BLaER1 treated with 17β-estradiol and CSF1 and Interleukin-3, amounts not matched to agents 10 nM and 100 nM (cell line): ENCODE data around the gene GBA2.

Source experiments
- H3K27ac ChIP-seq, 11 experiments: shearing (Covaris generic); formaldehyde crosslinking; 2 replicates each; pipeline ENCODE4 v1.8.1; 2022
- H3K27me3 ChIP-seq, 11 experiments: shearing (Covaris generic); formaldehyde crosslinking; 2 replicates each; pipeline ENCODE4 v1.8.1; 2022
- H3K36me3 ChIP-seq, 11 experiments: shearing (Covaris generic); formaldehyde crosslinking; 2 replicates each; pipeline ENCODE4 v1.8.1; 2022
- H3K4me1 ChIP-seq, 10 experiments: shearing (Covaris generic); formaldehyde crosslinking; 2 replicates each; pipeline ENCODE4 v1.8.1; 2022
- H3K4me2 ChIP-seq, 11 experiments: shearing (Covaris generic); formaldehyde crosslinking; 2 replicates each; pipeline ENCODE4 v1.8.1; 2022
- H3K4me3 ChIP-seq, 10 experiments: shearing (Covaris generic); formaldehyde crosslinking; 2 replicates each; pipeline ENCODE4 v1.8.1; 2022
- H3K9ac ChIP-seq, 11 experiments: shearing (Covaris generic); formaldehyde crosslinking; 2 replicates each; pipeline ENCODE4 v1.8.1; 2022
- H3K9me3 ChIP-seq, 11 experiments: shearing (Covaris generic); formaldehyde crosslinking; replicated peaks in 1 of 11; 2 replicates each; pipeline ENCODE4 v1.8.1; 2022
- H4K20me1 ChIP-seq, 11 experiments: shearing (Covaris generic); formaldehyde crosslinking; 2 replicates each; pipeline ENCODE4 v1.8.1; 2022
- Cebpa-rat ChIP-seq, 11 experiments: shearing (Covaris generic); IDR thresholded peaks; 2 replicates each; pipeline ENCODE4 v1.8.1; 2022

The GBA2 gene

DNA sequence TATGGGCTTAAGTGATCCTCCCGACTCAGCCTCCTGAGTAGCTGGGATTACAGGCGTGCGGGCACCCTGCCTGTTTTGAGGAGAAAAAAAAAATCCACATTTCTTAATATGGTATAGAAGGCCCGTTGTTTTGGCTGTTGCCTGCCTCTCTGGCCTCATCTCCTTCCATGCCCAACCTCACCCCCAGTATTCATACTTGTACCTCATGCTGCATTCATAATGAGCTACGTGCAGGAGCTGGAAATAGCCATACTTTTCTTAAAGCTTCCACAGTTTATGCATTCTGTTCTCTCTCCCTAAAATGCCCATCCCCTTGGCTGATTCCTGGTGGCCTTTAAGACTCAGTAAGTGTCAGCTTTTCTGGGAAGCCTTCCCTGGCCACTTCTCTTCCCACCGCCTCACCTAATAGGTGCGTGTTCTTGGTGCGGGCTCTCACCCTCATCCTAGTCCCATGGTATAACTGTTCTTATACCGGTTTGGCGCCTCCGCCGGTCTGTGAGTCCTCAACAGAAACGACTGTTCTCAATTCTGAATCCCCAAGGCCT lies 57.2 kb downstream of the GBA2 start:
- Histone ChIP-seq H3K27me3 (no peaks in the 10 kb centered on the region), H3K9me3 (no peaks in the 10 kb centered on the region)
- TF ChIP-seq Cebpa-rat (IDR thresholded peaks at IDR 0.05) = no peak

DNA sequence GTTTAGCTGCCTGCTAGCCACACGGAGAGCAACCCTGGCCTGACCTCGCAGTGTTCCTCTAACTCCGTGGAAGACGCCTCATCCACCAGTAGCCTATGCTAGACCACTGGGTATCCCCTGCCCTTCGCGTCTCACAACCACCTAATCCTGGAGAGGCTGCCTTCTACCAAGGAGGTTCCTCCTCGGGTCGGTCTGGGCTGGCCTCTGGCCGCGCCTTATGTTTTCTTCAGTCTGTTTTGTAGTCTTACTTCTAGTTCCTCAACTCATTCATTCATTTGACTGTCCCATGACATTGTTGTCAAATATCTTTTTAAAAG lies 57.7 kb downstream of the GBA2 start:
- Histone ChIP-seq H3K4me3 (peak overlapping the region; percentile 61 to 81 (median 68); a peak in 19 of 20 replicates), H3K27me3 (no peaks in the 10 kb centered on the region), H3K9me3 (no peaks in the 10 kb centered on the region), H3K36me3 (peaks cover 7 to 15% (median 9%) of the 10 kb centered on the region in 11 experiments), H3K4me1 (peaks cover 39 to 51% (median 48%) of the 10 kb centered on the region in 10 experiments), H3K9ac (peak overlapping the region; percentile 78 to 86 (median 83); a peak in 21 of 22 replicates), H3K4me2 (peak overlapping the region; percentile 78 to 99 (median 96)), H3K27ac (peak overlapping the region; percentile 64 to 87 (median 80); a peak in 20 of 22 replicates), H4K20me1 (peaks cover 0 to 7% (median 2%) of the 10 kb centered on the region in 11 experiments; a peak in 7 of 22 replicates)
- TF ChIP-seq Cebpa-rat (IDR thresholded peaks at IDR 0.05) = no peak

More for the DNA sequence above, 57.2 kb downstream of the GBA2 start:
- peaks cover 0 to 13% (median 6%) of the 10 kb centered on the region in 11 experiments; a peak in 11 of 22 replicates for H4K20me1 ChIP-seq
- peak overlapping the region in 4 of 11 experiments; percentile 78 to 87 (median 84); a peak in 5 of 22 replicates for H3K27ac ChIP-seq
- no peak overlapping the region for H3K4me3 ChIP-seq
- peak overlapping the region in 9 of 11 experiments; percentile 78 to 99 (median 97); a peak in 14 of 22 replicates for H3K4me2 ChIP-seq
- peaks cover 39 to 47% (median 44%) of the 10 kb centered on the region in 10 experiments for H3K4me1 ChIP-seq
- peaks cover 11 to 21% (median 14%) of the 10 kb centered on the region in 11 experiments for H3K36me3 ChIP-seq
- H3K9ac ChIP-seq = peak overlapping the region in 2 of 11 experiments; percentile 83 to 85; a peak in 2 of 22 replicates

DNA sequence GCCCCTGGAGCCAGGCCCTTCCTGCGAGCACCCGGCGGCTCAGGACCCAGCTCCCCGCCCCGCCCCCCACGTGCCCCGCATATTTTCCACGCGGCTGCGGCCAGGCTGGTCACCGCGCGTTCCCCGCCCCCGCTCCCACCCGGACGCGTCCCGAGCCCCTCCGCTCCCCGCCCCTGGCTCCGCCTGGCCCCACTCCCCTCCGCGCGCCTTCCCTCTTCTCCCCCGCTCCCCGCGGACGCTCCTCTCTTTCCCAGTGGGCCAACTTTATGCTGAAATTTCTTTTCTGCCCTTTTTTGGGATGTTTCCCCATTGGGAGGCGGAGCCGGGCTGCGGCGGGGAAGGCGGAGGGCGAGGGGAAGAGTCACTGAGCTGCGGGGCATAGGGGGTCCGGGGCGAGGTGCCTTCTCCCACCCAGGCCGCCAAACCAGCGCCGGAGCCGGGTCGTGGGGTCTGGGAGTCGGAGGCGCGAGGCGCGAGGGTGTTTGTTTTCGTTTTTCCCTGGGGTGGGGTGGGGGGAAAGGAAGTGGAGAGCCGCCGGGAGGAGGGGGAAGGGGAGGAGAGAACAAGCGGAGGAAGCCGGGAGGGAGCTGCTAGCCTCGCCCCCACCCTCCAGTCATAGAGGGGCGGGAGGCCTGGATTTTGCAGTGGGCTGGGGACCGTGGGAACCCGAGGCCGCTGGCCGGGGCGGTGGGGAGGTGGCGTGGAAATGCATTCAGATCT lies 58.3 kb downstream of the GBA2 start:
- no peak for TF ChIP-seq Cebpa-rat (IDR thresholded peaks at IDR 0.05)
- peaks cover 0 to 2% (median 0%) of the 10 kb centered on the region in 11 experiments; a peak in 3 of 22 replicates for H4K20me1 ChIP-seq
- peaks cover 39 to 51% (median 48%) of the 10 kb centered on the region in 10 experiments for H3K4me1 ChIP-seq
- peak overlapping the region; percentile 64 to 87 (median 80) for H3K27ac ChIP-seq
- H3K4me3 ChIP-seq = peak overlapping the region; percentile 61 to 81 (median 68)
- peak overlapping the region; percentile 78 to 99 (median 96) for H3K4me2 ChIP-seq
- H3K27me3 ChIP-seq = no peaks in the 10 kb centered on the region
- H3K9ac ChIP-seq = peak overlapping the region; percentile 78 to 86 (median 83)
- H3K9me3 ChIP-seq = no peaks in the 10 kb centered on the region
- peaks cover 2 to 15% (median 4%) of the 10 kb centered on the region in 11 experiments for H3K36me3 ChIP-seq

DNA sequence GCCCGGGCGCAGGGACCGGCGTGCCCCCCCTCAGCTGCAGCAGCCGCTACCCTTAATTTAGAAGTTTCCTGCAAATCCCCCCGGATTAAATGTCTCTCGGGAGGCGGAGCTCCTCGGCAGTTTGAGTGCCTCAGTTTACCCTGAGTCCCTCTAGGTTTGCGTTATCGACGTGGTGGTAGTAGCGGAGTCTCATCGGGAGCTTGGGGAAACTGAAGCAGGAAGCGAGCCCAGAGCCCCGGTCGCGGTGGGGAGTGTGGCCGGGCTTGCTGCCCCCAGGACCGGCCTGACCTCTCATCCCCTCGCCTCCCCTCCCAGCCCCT lies 58.8 kb downstream of the GBA2 start:
- Histone ChIP-seq H3K27ac (peak overlapping the region; percentile 27 to 87 (median 80); a peak in 21 of 22 replicates), H3K27me3 (no peaks in the 10 kb centered on the region), H4K20me1 (no peaks in the 10 kb centered on the region), H3K4me1 (peaks cover 39 to 51% (median 48%) of the 10 kb centered on the region in 10 experiments), H3K9me3 (no peaks in the 10 kb centered on the region), H3K4me2 (peak overlapping the region; percentile 78 to 99 (median 96)), H3K9ac (peak overlapping the region; percentile 78 to 86 (median 83)), H3K36me3 (peaks cover under 1 to 15% (median 5%) of the 10 kb centered on the region in 11 experiments; a peak in 16 of 22 replicates), H3K4me3 (peak overlapping the region; percentile 61 to 81 (median 68))
- no peak for TF ChIP-seq Cebpa-rat (IDR thresholded peaks at IDR 0.05)

DNA sequence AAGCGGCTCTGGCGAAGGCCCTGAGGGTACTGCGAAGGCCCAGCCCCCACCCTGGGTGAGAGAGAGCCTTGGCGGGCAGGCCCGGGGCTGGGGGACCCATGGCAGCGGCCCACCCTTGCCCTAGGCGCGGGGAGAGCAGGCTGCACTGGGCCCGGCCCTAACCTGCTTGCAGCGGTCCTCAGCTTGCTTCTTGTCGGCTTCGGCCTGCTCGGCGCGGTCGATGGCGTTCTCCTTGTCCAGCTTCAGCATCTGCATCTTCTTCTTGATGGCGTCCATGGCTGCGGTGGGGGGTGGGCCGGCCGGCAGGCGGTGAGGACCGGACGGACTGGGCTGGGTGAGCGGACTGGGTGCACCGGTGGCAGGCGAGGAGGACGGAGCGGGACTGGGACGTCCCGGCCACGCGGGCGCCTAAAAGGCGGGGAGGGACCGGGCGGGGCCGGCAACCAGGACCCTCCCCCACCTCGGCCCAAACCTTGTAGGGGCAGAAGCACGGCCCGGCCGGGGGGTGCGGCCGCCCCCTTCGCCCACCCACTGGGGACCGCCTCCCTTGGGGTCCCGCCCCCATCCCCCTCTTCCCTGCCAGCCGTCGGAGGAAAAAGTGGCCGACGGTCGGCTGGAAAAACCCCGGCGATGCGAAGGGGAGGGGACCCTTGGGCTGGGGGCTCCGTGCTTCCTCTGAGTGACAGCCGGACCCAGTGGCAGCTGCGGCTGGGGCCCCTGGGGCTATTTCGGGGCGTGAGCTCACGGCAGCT lies 59.3 kb downstream of the GBA2 start, which contains the start of gene TPM2:
Gene TPM2, minus strand, starts transcription at position 384 of the 752 bp plus-strand sequence. Its CDS starts 108 bp downstream, at position 276.
- Histone ChIP-seq H3K36me3 (peaks cover 5 to 16% (median 10%) of the 10 kb centered on the region in 11 experiments; a peak in 17 of 22 replicates), H3K4me2 (peak within 1 kb of the TSS; percentile 78 to 99 (median 96)), H3K27me3 (no peaks in the 10 kb centered on the region), H3K27ac (peak within 1 kb of the TSS; percentile 64 to 87 (median 80)), H3K9ac (peak within 1 kb of the TSS; percentile 78 to 86 (median 83)), H3K4me1 (peaks cover 39 to 51% (median 48%) of the 10 kb centered on the region in 10 experiments), H4K20me1 (no peaks in the 10 kb centered on the region), H3K4me3 (peak within 1 kb of the TSS; percentile 61 to 81 (median 68)), H3K9me3 (no peaks in the 10 kb centered on the region)
- TF ChIP-seq Cebpa-rat (IDR thresholded peaks at IDR 0.05) = no peak

DNA sequence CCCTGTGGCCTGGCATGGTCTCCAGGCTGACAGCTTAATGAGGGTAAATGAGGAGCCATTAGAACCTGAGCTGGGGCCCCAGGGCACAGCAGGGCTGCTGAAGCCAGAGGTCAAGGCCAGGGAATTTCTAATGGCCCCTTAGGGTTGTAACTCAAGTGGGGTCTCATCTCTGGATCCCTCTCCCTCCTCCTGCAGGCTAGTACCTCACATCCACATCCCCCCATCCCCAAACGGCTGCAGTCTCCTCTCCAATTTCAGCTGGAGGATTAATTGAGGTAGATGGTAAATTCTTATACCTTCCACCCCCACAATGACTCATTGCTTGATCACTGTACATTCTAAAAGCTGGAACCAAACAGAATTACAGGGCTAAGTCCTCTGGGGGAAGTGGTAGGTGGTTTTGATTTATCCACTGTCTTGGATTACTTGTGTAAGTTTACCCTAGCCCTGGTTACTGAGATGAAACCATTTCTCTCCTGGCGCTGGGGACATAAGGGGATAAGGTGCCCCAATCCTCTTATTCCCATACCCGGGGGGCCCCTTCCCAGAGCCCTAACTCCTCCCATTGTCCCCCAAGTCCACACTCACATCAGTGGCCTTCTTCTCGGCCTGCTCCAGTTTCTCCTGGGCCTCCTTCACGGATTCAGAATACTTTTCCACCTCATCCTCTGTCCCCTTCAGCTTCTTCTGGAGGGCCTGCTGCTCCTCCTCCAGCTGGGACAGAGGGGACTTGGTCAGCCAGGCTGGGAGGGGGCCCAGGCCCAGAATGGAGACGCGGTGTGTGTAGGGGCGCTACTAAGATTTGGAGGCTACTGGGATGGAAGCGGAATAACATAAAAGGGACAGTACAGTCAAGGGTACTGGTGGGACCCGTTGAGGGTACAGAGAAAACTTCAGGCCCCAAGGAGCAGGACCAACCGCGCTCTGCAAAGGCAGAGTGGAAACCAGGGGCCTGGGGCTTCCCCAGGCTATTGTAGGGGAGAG lies 60.2 kb downstream of the GBA2 start:
- Histone ChIP-seq H3K36me3 (peaks cover 12 to 25% (median 19%) of the 10 kb centered on the region in 11 experiments; a peak in 19 of 22 replicates), H4K20me1 (no peaks in the 10 kb centered on the region), H3K4me1 (peaks cover 39 to 51% (median 48%) of the 10 kb centered on the region in 10 experiments), H3K4me2 (peak overlapping the region; percentile 78 to 99 (median 96)), H3K4me3 (peak overlapping the region in 9 of 10 experiments; percentile 61 to 81 (median 69); a peak in 14 of 20 replicates), H3K9me3 (no peaks in the 10 kb centered on the region), H3K27me3 (no peaks in the 10 kb centered on the region), H3K9ac (peak overlapping the region; percentile 31 to 86 (median 83); a peak in 18 of 22 replicates), H3K27ac (peak overlapping the region in 10 of 11 experiments; percentile 20 to 87 (median 82); a peak in 18 of 22 replicates)
- TF ChIP-seq Cebpa-rat (IDR thresholded peaks at IDR 0.05) = no peak

DNA sequence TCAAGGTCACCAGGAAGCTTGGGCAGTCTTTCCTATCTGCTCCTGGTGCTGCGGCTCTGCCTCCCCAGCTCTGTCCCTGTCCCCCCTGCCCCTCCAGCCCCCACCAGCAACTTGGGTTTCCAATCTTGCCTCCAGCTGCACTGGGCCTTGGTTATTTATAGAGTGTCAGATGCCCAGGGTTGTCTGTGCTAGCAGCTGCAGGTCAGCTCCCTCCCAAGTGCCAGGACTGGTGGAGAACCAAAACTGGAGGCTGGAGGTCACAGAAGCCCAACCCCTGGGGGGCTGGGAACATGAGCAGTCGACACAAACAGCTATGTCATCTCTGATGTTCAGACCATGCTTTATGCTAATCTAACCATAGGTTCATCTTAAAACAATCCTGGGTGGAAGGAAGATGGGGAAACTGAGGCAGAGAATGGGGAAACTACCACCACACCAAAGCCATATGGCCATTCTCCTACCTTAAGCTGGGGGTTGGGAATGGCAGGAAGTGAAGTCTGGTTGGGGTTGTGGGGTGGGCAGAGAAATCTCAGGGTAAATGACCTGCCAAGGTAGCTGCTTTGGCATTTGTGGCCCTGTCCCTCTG lies 61.0 kb downstream of the GBA2 start:
- Histone ChIP-seq H3K4me1 (peaks cover 39 to 57% (median 48%) of the 10 kb centered on the region in 10 experiments), H3K4me3 (peak overlapping the region in 1 of 10 experiments; percentile 61; a peak in 1 of 20 replicates), H3K9me3 (no peaks in the 10 kb centered on the region), H3K4me2 (peak overlapping the region; percentile 78 to 99 (median 96)), H3K27me3 (no peaks in the 10 kb centered on the region), H3K27ac (peak overlapping the region in 5 of 11 experiments; percentile 13 to 84 (median 29); a peak in 7 of 22 replicates), H3K36me3 (peaks cover 16 to 33% (median 26%) of the 10 kb centered on the region in 11 experiments; a peak in 19 of 22 replicates), H3K9ac (peak overlapping the region in 2 of 11 experiments; percentile 79 to 83; a peak in 2 of 22 replicates), H4K20me1 (no peaks in the 10 kb centered on the region)
- TF ChIP-seq Cebpa-rat (IDR thresholded peaks at IDR 0.05) = no peak
